NT2/D1 (cell line): Measurements from ENCODE around the gene IFNLR1.

Experiments used
- SUZ12 ChIP-seq: IDR thresholded peaks from 2 replicates; pipeline ENCODE4 v1.6.1; 2011; ENCODE audit not compliant: insufficient read length, insufficient read depth; ENCODE audit errors: extremely low read depth
- YY1 ChIP-seq: IDR thresholded peaks from 2 replicates; pipeline ENCODE4 v1.6.1; 2011; ENCODE audit not compliant: insufficient read length, insufficient read depth
- ZNF274 ChIP-seq: IDR thresholded peaks from 2 replicates; pipeline ENCODE4 v1.6.1; 2011; ENCODE audit warnings: mild to moderate bottlenecking, low read depth, low read length

GRCh38 chr1:24212376-24212775 lies 25.3 kb upstream of the IFNLR1 start:
- TF ChIP-seq ZNF274 (no peak), YY1 (no peak), SUZ12 (no peak)
